Measurements from ENCODE around the gene NEGR1. TPM values are rescaled to one million over a fixed set of nuclear protein-coding genes. Genes with fewer than 3 reads are reported as not detected.
"Not testable (repeated sequence)": the region's sequence is repeated elsewhere in the genome, so short reads cannot be mapped to it uniquely, and the experiment has no call there.

NEGR1 gene
- total RNA-seq, 1 donor from 2014 or later: 40.9 TPM

DNA sequence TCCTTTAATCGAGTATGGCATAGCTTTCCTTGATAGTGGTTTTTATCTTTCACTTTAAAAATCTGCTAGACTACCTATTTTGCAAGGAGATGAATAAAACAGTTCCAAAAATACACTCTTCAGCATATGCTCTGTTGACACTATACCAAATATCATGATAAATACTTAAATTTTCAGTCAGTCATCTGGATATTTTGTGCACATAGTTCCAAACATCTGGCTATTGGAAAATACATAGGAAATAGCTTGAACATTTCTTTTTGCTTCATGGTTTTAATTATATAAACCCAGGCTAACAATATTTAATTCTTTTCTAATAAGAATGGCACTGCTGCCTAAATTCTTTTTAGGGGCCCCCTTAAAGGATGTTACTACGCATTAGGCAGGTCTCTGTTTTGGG lies 342.1 kb downstream of the NEGR1 start:
- DNase-seq: no peak

DNA sequence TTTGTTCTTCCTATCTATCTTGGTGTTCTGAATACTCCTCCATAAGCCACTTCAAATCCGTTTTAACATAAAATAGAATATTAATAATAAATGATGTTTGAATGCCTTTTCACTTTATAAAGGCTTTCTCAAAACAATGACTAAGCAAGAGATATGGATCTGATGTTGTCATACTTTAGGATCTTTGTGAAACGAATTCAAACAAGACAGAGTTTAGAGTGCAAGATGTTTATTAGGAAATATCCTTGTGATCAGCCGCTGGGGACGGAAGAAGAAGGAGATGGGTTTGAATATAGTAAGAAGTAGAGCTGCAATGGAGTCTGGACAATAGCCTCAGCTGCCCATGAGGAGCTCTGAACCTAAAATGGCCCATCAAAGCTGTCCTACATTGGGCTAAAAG lies 351.8 kb downstream of the NEGR1 start:
- no peak for DNase-seq

DNA sequence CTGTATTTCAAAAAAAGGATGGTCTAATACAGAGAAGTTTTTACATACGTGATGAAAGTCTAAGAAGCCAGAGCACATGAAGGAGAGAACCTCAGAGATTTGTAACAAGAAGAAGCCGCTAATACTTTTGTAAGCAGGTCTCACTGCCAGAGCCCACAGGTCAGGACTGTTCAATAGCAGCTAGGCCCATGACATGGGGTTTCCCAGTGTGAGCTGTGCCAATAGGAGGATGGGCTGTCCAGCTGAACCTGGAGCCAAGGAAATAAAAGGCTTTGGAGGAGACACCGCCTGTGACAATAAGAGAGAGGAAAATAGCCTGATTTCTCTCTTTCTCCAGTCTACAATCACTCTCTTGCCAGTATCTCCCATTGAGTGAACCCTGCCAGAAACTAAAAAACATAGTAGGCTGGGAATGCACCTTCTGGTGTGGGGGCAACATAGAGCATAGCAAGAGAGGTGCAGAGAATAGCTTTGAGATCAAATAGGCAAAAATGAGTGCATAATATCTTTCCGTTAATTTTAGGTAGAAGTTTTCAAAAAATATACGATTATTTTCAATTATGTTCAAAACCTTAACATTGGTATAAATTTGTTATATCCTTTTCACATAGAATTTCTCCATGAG lies 360.3 kb downstream of the NEGR1 start:
- DNase-seq: no peak

DNA sequence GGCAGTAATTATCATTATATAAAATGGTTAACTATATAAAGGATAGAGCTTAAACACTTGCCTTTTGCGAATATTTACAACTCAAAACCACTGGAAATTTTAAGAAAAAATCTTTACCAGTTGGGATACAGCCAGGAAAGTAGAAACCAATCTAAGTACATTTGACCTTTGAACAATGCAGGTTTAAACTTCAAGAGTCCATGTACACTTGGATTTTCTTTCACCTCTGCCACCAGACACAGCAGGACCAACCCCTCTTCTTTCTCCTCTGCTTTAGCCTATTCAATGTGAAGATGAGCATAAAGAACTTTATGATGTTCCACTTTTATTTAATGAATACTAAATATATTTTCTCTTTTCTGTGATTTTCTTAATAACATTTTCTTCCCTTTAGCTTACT lies 361.1 kb downstream of the NEGR1 start:
- DNase-seq: no peak

- DNase-seq: no peak
Observed at GRCh38 chr1:71920556-71920955, 361.8 kb downstream of the NEGR1 start.

GRCh38 chr1:71919811-71920509 lies 362.4 kb downstream of the NEGR1 start:
- no peak for DNase-seq

DNA sequence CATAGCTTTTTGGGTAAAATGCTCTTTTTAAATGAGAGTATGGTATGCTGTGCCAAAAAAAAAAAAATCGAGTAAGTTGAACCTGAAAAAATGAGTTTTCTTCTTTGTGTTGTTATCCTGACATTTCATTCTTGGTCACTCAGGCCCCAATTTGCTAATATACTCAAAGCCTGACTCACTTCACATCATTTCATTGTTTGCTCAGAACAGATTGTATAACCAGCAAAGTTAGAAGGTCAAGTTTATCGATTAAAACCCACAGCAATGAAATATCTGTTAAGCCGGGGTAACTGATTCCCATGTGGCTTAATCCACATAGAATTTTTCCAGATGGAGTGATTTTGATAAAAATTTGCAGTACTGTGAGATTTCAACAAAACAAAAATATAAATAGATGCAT lies 363.7 kb downstream of the NEGR1 start:
- DNase-seq: no peak

- DNase-seq: no peak
Observed at GRCh38 chr1:71916894-71917293, 365.4 kb downstream of the NEGR1 start.

GRCh38 chr1:71914626-71915025 lies 367.7 kb downstream of the NEGR1 start:
- no peak for DNase-seq

GRCh38 chr1:71908871-71909390 lies 373.4 kb downstream of the NEGR1 start:
- DNase-seq: no peak

DNA sequence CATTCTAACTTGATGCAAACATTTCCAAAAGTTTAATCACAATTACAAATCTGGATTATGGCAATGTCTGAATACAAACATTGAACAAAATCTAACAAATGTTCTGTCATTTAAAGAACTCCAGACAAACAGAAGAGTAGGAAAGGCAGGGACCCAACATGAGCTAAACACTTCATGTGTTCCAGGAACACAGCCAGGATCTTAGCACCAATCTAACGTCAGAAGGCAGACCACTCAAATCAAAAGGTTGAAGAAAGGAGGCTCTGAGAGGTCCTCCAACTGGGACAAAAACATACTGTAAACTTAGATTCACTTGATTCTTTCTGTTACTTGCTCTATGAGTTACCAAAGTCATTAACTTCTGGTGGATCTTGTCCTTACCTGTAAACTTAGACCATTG lies 374.0 kb downstream of the NEGR1 start:
- no peak for DNase-seq

- DNase-seq: no peak
Observed at GRCh38 chr1:71899881-71900280, 382.5 kb downstream of the NEGR1 start.

GRCh38 chr1:71888166-71888565 lies 394.2 kb downstream of the NEGR1 start:
- DNase-seq: not testable (repeated sequence)

DNA sequence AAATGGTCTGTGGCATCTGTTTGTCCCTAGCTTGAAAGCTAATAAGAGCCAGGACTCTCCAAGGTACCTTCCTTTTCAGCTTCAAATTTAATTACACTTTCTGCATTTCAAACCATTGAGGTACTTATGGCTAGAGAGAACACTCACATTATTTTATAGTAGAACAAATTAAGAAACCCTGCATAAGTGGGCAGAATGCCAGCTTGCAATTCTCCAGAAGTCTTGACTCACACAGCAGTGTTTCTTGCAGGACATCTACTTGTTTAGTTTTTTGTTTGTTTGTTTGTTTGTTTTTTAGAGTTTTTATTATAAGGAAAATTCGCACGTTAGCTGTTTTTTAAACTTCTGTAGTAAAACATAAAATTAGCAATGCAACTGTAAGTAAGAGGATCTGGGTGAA lies 397.2 kb downstream of the NEGR1 start:
- DNase-seq: no peak

GRCh38 chr1:71882637-71883036 lies 399.7 kb downstream of the NEGR1 start:
- DNase-seq: no peak

GRCh38 chr1:71882226-71882625 lies 400.1 kb downstream of the NEGR1 start:
- no peak for DNase-seq

DNA sequence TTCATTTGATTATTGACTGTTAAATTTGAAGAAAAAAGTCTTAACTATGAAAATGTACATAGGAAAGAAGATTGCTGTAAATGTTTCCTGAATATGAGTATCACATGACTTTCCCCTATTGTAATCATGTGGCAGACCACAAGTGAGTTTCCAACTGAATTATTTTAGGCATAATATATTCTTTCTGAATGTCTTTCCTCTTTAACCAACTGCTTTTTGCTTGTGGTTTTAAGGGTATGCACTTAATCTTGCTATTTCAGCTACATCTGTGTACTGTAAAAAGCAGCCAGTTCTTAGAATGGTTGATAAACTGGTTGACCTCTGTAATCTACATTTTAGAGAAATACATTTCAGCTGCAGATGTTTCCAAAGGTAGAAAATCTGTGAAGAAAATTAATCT lies 400.7 kb downstream of the NEGR1 start:
- DNase-seq: no peak

- DNase-seq: no peak
Observed at GRCh38 chr1:71869326-71869725, 413.0 kb downstream of the NEGR1 start.

GRCh38 chr1:71862756-71863155 lies 419.6 kb downstream of the NEGR1 start:
- no peak for DNase-seq

DNA sequence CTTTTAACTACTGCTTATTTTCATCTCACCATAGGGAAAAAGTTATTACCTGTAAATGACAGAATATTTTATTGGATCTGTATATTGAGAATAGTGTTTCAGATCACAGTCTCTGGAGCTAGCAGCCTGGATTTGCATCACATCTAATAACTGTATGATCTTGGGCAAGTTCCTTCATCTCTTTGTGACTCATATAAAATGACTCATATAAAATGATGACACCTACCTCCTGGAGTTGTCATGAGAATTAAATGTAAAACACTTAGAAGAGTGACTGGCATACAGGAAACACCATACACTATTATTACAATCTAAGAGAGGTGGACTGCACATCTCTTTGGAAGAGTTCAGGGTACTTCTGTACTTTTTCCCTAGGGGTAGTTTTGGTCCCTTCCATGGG lies 421.3 kb downstream of the NEGR1 start:
- DNase-seq: no peak

DNA sequence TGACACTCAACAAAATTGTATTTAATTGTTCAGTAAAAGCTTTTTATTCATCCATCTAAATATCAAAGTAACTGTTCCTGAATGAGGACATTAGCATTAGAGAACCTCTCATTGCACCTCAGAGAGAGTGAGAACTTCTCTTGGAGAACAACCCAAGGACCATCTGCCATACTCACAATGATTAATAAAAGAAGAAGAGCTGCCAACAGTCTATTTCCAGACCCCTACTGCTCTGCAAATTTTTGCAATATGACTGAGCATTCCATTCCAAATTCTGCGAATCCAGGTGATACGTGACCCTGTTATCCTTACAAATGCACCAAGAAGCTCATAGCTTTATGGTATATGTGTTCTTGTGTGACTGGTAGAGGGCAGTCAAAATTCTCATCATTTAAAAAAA lies 422.5 kb downstream of the NEGR1 start:
- DNase-seq: no peak

- DNase-seq: no peak
Observed at GRCh38 chr1:71857862-71858261, 424.5 kb downstream of the NEGR1 start.

GRCh38 chr1:71853360-71853759 lies 429.0 kb downstream of the NEGR1 start:
- no peak for DNase-seq

- no peak for DNase-seq
Observed at GRCh38 chr1:71850936-71851335, 431.4 kb downstream of the NEGR1 start.
